ENCODE measurements around the gene SNTN.
"Not testable (repeated sequence)": the region's sequence is repeated elsewhere in the genome, so short reads cannot be mapped to it uniquely, and the experiment has no call there.

Gene SNTN

DNA sequence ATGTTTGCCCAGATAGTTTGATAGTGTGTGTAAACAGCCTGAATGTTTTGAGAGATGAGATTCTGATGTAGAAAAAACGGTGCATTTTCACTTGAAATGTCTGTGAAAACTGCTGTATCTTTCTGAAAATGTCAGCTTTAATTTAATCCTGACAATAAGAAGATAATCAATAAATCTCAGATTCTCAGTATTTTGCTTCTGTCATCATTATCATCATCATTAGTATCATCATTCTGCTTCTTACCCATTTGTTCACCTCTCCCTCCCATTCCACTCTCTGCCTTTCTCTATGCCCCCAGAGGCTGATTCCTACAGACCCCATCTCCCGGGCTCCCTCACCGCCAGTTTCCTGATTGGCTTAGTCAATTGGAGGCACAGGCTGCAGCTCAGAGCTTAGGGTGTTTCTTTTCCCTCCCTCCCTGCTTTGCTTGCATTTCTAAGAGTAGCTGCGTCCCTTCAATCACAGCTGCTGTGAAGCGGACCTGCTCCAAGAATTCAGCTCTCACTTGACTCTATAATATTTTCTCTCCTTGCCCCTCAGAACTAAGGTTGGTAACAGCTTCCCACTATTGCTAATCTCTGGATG lies 8.2 kb upstream of the SNTN start:
- H3K36me3 ChIP-seq (ENCODE audit: control insufficient read depth, insufficient read depth, low read length): no peaks in the 10 kb centered on the region
- H3K4me3 ChIP-seq (ENCODE audit: low read length): no peak overlapping the region
- no peaks in the 10 kb centered on the region for H3K4me1 ChIP-seq (ENCODE audit: control insufficient read depth, insufficient read depth, low read length)
- no peak overlapping the region for H3K9ac ChIP-seq (ENCODE audit: low read length)
- H3K9me3 ChIP-seq (ENCODE audit: control insufficient read depth, low read length): no peaks in the 10 kb centered on the region
- no peaks in the 10 kb centered on the region for H3K27me3 ChIP-seq (ENCODE audit: control insufficient read depth, insufficient read depth, low read length)

GRCh38 chr3:63644928-63645781 lies 7.3 kb upstream of the SNTN start:
- not testable (repeated sequence) for H3K27me3 ChIP-seq (ENCODE audit: control insufficient read depth, insufficient read depth, low read length); H3K36me3 ChIP-seq (ENCODE audit: control insufficient read depth, insufficient read depth, low read length); H3K9me3 ChIP-seq (ENCODE audit: control insufficient read depth, low read length); H3K4me3 ChIP-seq (ENCODE audit: low read length); H3K4me1 ChIP-seq (ENCODE audit: control insufficient read depth, insufficient read depth, low read length); H3K9ac ChIP-seq (ENCODE audit: low read length)

DNA sequence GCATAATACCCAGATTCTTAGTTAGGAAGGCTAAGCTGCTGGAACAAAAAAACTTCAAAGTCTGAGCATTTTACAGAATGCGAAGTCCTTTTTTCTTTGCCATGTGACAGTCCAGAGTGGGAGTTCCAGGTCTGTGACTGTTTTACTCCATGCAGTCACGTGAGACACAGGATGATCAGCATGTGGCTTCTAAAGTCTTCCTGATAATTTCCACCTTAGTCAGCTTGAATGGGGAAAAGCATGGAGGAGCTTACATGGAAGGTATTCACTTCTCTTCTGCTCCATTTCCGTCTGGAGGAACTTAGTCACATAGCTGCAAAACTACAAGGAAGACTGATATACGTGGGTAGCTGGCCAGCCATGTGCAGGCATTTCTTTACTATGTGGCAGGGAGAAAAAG lies 1.7 kb downstream of the SNTN start:
- Histone ChIP-seq H3K9ac (ENCODE audit: low read length) (no peak overlapping the region), H3K36me3 (ENCODE audit: control insufficient read depth, insufficient read depth, low read length) (no peaks in the 10 kb centered on the region), H3K9me3 (ENCODE audit: control insufficient read depth, low read length) (no peaks in the 10 kb centered on the region), H3K4me1 (ENCODE audit: control insufficient read depth, insufficient read depth, low read length) (no peaks in the 10 kb centered on the region), H3K27me3 (ENCODE audit: control insufficient read depth, insufficient read depth, low read length) (no peaks in the 10 kb centered on the region), H3K4me3 (ENCODE audit: low read length) (no peak overlapping the region)

GRCh38 chr3:63654931-63655330 lies 2.5 kb downstream of the SNTN start:
- Histone ChIP-seq H3K27me3 (ENCODE audit: control insufficient read depth, insufficient read depth, low read length) (no peaks in the 10 kb centered on the region), H3K4me3 (ENCODE audit: low read length) (no peak overlapping the region), H3K4me1 (ENCODE audit: control insufficient read depth, insufficient read depth, low read length) (no peaks in the 10 kb centered on the region), H3K36me3 (ENCODE audit: control insufficient read depth, insufficient read depth, low read length) (no peaks in the 10 kb centered on the region), H3K9ac (ENCODE audit: low read length) (no peak overlapping the region), H3K9me3 (ENCODE audit: control insufficient read depth, low read length) (no peaks in the 10 kb centered on the region)

DNA sequence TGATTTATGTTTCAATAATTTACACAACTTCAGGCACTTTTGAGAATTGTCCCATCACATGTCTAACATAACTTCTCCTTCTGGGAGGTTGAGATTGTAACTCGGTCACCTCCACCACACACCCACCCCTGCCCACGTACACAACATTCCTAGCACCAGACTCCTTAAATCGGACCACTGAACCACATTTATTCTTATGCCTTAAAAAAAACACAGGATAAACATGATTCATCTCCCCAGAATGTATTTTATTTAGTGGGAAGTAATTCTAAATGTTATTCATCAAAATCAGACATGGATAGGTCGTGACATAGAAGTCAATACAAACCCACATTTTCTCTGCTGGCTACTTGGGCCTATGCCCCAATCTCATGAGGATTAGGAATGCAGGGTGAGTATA lies 3.0 kb downstream of the SNTN start:
- no peak overlapping the region for H3K9ac ChIP-seq (ENCODE audit: low read length)
- H3K4me1 ChIP-seq (ENCODE audit: control insufficient read depth, insufficient read depth, low read length): no peaks in the 10 kb centered on the region
- no peaks in the 10 kb centered on the region for H3K36me3 ChIP-seq (ENCODE audit: control insufficient read depth, insufficient read depth, low read length)
- H3K27me3 ChIP-seq (ENCODE audit: control insufficient read depth, insufficient read depth, low read length): no peaks in the 10 kb centered on the region
- no peak overlapping the region for H3K4me3 ChIP-seq (ENCODE audit: low read length)
- no peaks in the 10 kb centered on the region for H3K9me3 ChIP-seq (ENCODE audit: control insufficient read depth, low read length)

DNA sequence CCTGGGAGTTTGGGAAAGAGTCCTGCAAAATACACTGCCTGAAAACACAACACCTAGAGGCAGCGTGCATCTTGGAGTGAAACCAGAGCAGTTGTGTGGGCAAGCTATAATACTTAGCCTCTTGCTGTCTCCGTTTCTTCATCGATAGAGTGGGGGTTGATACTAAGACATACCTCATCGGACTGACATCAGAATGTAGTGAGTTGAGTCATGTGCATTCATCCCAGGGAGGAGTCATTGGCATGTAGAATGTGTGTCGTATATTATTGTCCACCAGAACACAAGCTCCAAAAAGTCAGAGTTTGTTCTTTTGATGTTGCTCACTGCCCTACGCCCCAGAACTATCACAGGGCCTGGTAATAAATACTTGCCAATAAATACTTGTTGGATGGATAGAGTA lies 4.3 kb downstream of the SNTN start:
- H3K36me3 ChIP-seq (ENCODE audit: control insufficient read depth, insufficient read depth, low read length): no peaks in the 10 kb centered on the region
- no peaks in the 10 kb centered on the region for H3K27me3 ChIP-seq (ENCODE audit: control insufficient read depth, insufficient read depth, low read length)
- H3K9me3 ChIP-seq (ENCODE audit: control insufficient read depth, low read length): no peaks in the 10 kb centered on the region
- H3K9ac ChIP-seq (ENCODE audit: low read length): no peak overlapping the region
- H3K4me1 ChIP-seq (ENCODE audit: control insufficient read depth, insufficient read depth, low read length): no peaks in the 10 kb centered on the region
- H3K4me3 ChIP-seq (ENCODE audit: low read length): no peak overlapping the region

GRCh38 chr3:63661242-63661641 lies 8.8 kb downstream of the SNTN start:
- Histone ChIP-seq H3K4me3 (ENCODE audit: low read length) (no peak overlapping the region), H3K27me3 (ENCODE audit: control insufficient read depth, insufficient read depth, low read length) (no peaks in the 10 kb centered on the region), H3K36me3 (ENCODE audit: control insufficient read depth, insufficient read depth, low read length) (no peaks in the 10 kb centered on the region), H3K9me3 (ENCODE audit: control insufficient read depth, low read length) (no peaks in the 10 kb centered on the region), H3K9ac (ENCODE audit: low read length) (no peak overlapping the region), H3K4me1 (ENCODE audit: control insufficient read depth, insufficient read depth, low read length) (no peaks in the 10 kb centered on the region)

DNA sequence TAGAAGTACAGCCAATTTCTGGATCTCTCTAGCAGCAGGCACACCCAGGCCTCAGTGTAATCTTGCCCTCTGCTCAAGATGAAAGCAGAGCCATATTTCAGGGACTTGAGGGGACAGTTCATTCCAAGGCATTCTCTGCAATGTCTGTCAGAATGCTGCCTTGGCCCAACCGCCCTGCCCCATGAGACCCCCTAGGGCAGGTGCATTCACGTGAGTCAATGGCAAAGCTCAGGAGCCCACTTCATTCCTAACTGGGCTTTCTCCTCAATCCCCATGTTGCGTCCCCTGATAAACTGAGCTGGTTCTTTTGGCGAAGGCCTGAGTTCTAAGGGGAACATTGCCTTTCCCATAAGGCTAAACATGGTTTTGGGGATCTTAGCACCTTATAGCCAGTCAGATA lies 9.5 kb downstream of the SNTN start:
- Histone ChIP-seq H3K27me3 (ENCODE audit: control insufficient read depth, insufficient read depth, low read length) (no peaks in the 10 kb centered on the region), H3K36me3 (ENCODE audit: control insufficient read depth, insufficient read depth, low read length) (no peaks in the 10 kb centered on the region), H3K4me3 (ENCODE audit: low read length) (no peak overlapping the region), H3K4me1 (ENCODE audit: control insufficient read depth, insufficient read depth, low read length) (no peaks in the 10 kb centered on the region), H3K9me3 (ENCODE audit: control insufficient read depth, low read length) (no peaks in the 10 kb centered on the region), H3K9ac (ENCODE audit: low read length) (no peak overlapping the region)

GRCh38 chr3:63662500-63662899 lies 10.0 kb downstream of the SNTN start:
- Histone ChIP-seq H3K9me3 (ENCODE audit: control insufficient read depth, low read length) (no peaks in the 10 kb centered on the region), H3K36me3 (ENCODE audit: control insufficient read depth, insufficient read depth, low read length) (no peaks in the 10 kb centered on the region)

GRCh38 chr3:63670544-63670943 lies 18.1 kb downstream of the SNTN start:
- Histone ChIP-seq H3K9ac (ENCODE audit: low read length) (no peak overlapping the region), H3K4me1 (ENCODE audit: control insufficient read depth, insufficient read depth, low read length) (no peaks in the 10 kb centered on the region), H3K9me3 (ENCODE audit: control insufficient read depth, low read length) (no peaks in the 10 kb centered on the region), H3K27me3 (ENCODE audit: control insufficient read depth, insufficient read depth, low read length) (no peaks in the 10 kb centered on the region), H3K36me3 (ENCODE audit: control insufficient read depth, insufficient read depth, low read length) (no peaks in the 10 kb centered on the region), H3K4me3 (ENCODE audit: low read length) (no peak overlapping the region)

More at GRCh38 chr3:63662500-63662899, 10.0 kb downstream of the SNTN start:
- no peak overlapping the region for H3K9ac ChIP-seq (ENCODE audit: low read length)
- no peak overlapping the region for H3K4me3 ChIP-seq (ENCODE audit: low read length)
- H3K27me3 ChIP-seq (ENCODE audit: control insufficient read depth, insufficient read depth, low read length): no peaks in the 10 kb centered on the region
- H3K4me1 ChIP-seq (ENCODE audit: control insufficient read depth, insufficient read depth, low read length): no peaks in the 10 kb centered on the region

DNA sequence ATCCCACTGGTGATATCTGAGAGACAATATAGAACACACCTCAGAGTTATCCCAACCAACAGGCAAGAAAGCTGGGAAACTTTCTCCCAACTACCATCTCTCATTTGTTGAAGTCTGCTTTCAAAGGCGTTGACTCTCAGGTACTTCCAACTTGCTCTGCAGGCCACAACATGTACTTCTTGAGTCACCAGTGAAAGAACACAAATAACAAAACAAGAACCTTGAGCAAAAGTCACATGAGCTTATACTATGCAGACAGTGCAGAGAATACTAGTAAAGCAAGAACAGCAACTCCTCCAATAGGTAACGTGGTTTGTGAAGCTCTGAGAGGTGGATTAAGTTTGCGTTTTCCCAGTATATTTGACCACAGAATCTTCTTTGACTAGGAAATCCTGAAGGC lies 20.6 kb downstream of the SNTN start:
- no peaks in the 10 kb centered on the region for H3K9me3 ChIP-seq (ENCODE audit: control insufficient read depth, low read length)
- H3K36me3 ChIP-seq (ENCODE audit: control insufficient read depth, insufficient read depth, low read length): no peaks in the 10 kb centered on the region
- H3K27me3 ChIP-seq (ENCODE audit: control insufficient read depth, insufficient read depth, low read length): no peaks in the 10 kb centered on the region
- H3K4me3 ChIP-seq (ENCODE audit: low read length): no peak overlapping the region
- H3K9ac ChIP-seq (ENCODE audit: low read length): no peak overlapping the region
- no peaks in the 10 kb centered on the region for H3K4me1 ChIP-seq (ENCODE audit: control insufficient read depth, insufficient read depth, low read length)

DNA sequence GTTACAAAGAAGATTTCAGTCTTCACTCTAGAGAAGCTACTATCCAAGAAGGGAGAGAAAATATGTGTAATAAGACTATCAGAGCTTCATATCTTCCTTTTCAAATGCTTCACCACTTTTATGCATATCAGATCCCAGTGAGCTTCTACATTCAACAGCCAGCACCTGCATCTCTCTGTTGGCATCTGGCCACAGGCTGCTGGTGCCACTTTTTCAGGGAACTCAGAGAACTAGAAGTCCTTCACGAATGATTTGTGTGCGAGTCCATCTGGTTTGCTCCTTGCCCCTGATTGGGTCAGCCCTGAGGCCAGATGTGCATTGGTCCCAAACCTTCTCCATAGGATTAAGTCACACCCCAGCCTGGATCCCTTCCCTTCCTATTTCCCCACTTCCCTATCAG lies 22.1 kb downstream of the SNTN start:
- H3K9ac ChIP-seq (ENCODE audit: low read length): no peak overlapping the region
- no peaks in the 10 kb centered on the region for H3K9me3 ChIP-seq (ENCODE audit: control insufficient read depth, low read length)
- no peaks in the 10 kb centered on the region for H3K36me3 ChIP-seq (ENCODE audit: control insufficient read depth, insufficient read depth, low read length)

More for the DNA sequence above, 22.1 kb downstream of the SNTN start:
- Histone ChIP-seq H3K4me3 (ENCODE audit: low read length) (no peak overlapping the region), H3K27me3 (ENCODE audit: control insufficient read depth, insufficient read depth, low read length) (no peaks in the 10 kb centered on the region), H3K4me1 (ENCODE audit: control insufficient read depth, insufficient read depth, low read length) (no peaks in the 10 kb centered on the region)
